ENCODE data around the gene IP6K3. TPM values are rescaled to one million over a fixed set of nuclear protein-coding genes. Genes with fewer than 3 reads are reported as not detected.

IP6K3 gene
- total and polyA plus RNA-seq, 2 experiments from 2014 or later: 0.14 to 0.16 TPM

DNA sequence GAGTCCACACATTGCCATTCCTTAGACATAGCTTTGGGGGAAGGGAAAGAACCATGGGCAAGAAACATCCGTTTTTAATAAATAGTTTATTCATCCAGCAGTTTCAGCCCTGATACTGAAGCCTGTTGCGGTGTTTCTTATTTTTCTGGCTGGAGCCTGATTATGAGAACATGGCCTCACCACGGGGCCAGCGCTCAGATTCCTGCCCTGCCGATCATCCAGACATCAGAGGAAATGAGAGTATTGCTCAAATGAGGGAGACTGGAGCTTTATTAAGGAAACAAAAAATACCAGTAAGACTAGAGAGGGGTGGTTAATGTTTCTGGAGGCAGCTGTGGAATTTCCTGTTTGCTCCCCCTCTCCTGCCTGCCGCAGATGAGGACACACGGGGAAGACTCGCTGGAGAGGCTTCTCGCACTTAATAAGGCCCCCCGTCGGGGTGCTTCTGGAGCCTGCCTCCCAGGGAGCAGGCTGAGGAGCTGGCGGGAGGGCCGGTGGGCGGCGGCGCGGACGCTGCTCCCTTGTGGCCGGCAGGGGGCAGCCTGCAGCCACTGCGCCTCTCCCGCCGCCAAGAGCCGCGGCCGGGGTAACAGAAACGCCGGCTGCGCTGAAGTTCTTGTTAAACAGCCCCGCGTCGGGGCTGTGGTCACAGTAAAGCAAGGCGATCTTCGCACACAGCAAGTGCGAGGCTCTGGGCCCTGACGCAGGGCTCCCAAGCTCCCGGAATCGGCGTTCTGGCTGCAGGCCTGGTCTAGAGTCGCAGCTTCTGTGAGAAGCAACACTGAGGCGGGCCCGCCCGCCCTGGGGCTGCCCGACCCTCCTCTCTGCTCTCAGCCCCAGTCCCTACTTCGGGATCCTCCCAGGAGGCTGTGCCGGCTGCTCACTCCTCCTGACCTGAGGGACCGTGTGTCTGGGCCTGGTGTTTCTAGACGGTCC is 24.7 kb upstream of the IP6K3 start:
- TF ChIP-seq CTCF (conservative IDR thresholded peaks at IDR 0.05; ENCODE audit: low read depth in 2 of 2) (peak; percentile 75 to 87), CREB1 (CRISPR knock-in tag; IDR thresholded peaks at IDR 0.05; ENCODE audit: low read depth) (0 out of 2 replicates have a peak, but pooled peaks have one; percentile 8), EZH2 (IDR thresholded peaks at IDR 0.05; ENCODE audit: low read depth, unreplicated experiment) (no peak), EZH2phosphoT487 (IDR thresholded peaks at IDR 0.05; ENCODE audit: unreplicated experiment) (no peak)
- Histone ChIP-seq H3K79me2 (replicated peaks; ENCODE audit: insufficient read depth) (no peaks in the 10 kb centered on the region), H3K4me3 (peak overlapping the region; percentile 42; the same call in 1 of the 2 replicates), H4K20me1 (replicated peaks; ENCODE audit: insufficient read depth) (peaks cover 3% of the 10 kb centered on the region; the same call in 1 of the 2 replicates), H2AFZ (no peak overlapping the region), H3K4me1 (ENCODE audit: insufficient read depth) (peaks cover 32% of the 10 kb centered on the region), H3K9me2 (ENCODE audit: insufficient read depth) (no peaks in the 10 kb centered on the region), H3K27me3 (ENCODE audit: insufficient read depth) (no peaks in the 10 kb centered on the region), H3K27ac (ENCODE audit: low read depth) (peak overlapping the region; percentile 90), H3K36me3 (ENCODE audit: insufficient read depth) (peaks cover 8% of the 10 kb centered on the region; the same call in 1 of the 2 replicates), H3K4me2 (peak overlapping the region; percentile 74), H3F3A (replicated peaks; ENCODE audit: low read depth) (peaks cover 18% of the 10 kb centered on the region)
- peak; percentile 85 for ATAC-seq
- peak overlapping the region; percentile 17 for H3K4me3 Mint-ChIP-seq
- no peak overlapping the region; the same call in 1 of the 2 replicates for H3K27ac Mint-ChIP-seq
- H3K9me3 Mint-ChIP-seq: no peaks in the 10 kb centered on the region
- peaks cover 14% of the 10 kb centered on the region for H3K27me3 Mint-ChIP-seq (ENCODE audit: insufficient read depth, low read depth, poor library complexity)
- H3K4me1 Mint-ChIP-seq: peaks cover 40% of the 10 kb centered on the region
- peaks cover 36% of the 10 kb centered on the region for H3K36me3 Mint-ChIP-seq (ENCODE audit: low read depth)
- DNase-seq (ENCODE audit: low spot score): peak; percentile 96

DNA sequence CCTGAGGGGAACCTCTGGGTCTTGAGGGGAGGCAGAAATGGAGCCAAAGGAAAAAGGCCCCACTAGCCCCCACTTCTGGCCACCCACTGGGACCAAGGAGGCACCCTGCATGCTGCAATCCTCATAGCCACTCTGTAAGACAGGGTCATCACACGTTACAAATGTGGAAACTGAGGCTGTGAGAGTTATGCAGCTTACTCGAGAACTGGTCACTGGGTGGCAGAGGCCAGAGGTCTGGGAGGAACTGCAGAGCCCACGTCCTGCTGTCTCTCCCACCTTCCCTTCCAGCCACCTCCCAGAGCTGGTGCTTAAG is 24.1 kb upstream of the IP6K3 start:
- H3K27ac Mint-ChIP-seq: no peak overlapping the region
- Histone ChIP-seq H4K20me1 (replicated peaks; ENCODE audit: insufficient read depth) (peaks cover 3% of the 10 kb centered on the region; the same call in 1 of the 2 replicates), H2AFZ (no peak overlapping the region), H3K4me3 (peak overlapping the region; percentile 42; the same call in 1 of the 2 replicates), H3K36me3 (ENCODE audit: insufficient read depth) (peaks cover 8% of the 10 kb centered on the region; the same call in 1 of the 2 replicates), H3K27me3 (ENCODE audit: insufficient read depth) (no peaks in the 10 kb centered on the region), H3K79me2 (replicated peaks; ENCODE audit: insufficient read depth) (no peaks in the 10 kb centered on the region), H3K4me1 (ENCODE audit: insufficient read depth) (peaks cover 32% of the 10 kb centered on the region), H3K4me2 (peak overlapping the region; percentile 74), H3K27ac (ENCODE audit: low read depth) (peak overlapping the region; percentile 81), H3K9me2 (ENCODE audit: insufficient read depth) (no peaks in the 10 kb centered on the region), H3F3A (replicated peaks; ENCODE audit: low read depth) (peaks cover 18% of the 10 kb centered on the region)
- no peak for ATAC-seq
- peaks cover 20% of the 10 kb centered on the region for H3K27me3 Mint-ChIP-seq (ENCODE audit: insufficient read depth, low read depth, poor library complexity)
- no peak overlapping the region; the same call in 2 of the 3 replicates for H3K4me3 Mint-ChIP-seq
- H3K9me3 Mint-ChIP-seq: no peaks in the 10 kb centered on the region
- H3K4me1 Mint-ChIP-seq: peaks cover 40% of the 10 kb centered on the region
- TF ChIP-seq, protein P1, sequence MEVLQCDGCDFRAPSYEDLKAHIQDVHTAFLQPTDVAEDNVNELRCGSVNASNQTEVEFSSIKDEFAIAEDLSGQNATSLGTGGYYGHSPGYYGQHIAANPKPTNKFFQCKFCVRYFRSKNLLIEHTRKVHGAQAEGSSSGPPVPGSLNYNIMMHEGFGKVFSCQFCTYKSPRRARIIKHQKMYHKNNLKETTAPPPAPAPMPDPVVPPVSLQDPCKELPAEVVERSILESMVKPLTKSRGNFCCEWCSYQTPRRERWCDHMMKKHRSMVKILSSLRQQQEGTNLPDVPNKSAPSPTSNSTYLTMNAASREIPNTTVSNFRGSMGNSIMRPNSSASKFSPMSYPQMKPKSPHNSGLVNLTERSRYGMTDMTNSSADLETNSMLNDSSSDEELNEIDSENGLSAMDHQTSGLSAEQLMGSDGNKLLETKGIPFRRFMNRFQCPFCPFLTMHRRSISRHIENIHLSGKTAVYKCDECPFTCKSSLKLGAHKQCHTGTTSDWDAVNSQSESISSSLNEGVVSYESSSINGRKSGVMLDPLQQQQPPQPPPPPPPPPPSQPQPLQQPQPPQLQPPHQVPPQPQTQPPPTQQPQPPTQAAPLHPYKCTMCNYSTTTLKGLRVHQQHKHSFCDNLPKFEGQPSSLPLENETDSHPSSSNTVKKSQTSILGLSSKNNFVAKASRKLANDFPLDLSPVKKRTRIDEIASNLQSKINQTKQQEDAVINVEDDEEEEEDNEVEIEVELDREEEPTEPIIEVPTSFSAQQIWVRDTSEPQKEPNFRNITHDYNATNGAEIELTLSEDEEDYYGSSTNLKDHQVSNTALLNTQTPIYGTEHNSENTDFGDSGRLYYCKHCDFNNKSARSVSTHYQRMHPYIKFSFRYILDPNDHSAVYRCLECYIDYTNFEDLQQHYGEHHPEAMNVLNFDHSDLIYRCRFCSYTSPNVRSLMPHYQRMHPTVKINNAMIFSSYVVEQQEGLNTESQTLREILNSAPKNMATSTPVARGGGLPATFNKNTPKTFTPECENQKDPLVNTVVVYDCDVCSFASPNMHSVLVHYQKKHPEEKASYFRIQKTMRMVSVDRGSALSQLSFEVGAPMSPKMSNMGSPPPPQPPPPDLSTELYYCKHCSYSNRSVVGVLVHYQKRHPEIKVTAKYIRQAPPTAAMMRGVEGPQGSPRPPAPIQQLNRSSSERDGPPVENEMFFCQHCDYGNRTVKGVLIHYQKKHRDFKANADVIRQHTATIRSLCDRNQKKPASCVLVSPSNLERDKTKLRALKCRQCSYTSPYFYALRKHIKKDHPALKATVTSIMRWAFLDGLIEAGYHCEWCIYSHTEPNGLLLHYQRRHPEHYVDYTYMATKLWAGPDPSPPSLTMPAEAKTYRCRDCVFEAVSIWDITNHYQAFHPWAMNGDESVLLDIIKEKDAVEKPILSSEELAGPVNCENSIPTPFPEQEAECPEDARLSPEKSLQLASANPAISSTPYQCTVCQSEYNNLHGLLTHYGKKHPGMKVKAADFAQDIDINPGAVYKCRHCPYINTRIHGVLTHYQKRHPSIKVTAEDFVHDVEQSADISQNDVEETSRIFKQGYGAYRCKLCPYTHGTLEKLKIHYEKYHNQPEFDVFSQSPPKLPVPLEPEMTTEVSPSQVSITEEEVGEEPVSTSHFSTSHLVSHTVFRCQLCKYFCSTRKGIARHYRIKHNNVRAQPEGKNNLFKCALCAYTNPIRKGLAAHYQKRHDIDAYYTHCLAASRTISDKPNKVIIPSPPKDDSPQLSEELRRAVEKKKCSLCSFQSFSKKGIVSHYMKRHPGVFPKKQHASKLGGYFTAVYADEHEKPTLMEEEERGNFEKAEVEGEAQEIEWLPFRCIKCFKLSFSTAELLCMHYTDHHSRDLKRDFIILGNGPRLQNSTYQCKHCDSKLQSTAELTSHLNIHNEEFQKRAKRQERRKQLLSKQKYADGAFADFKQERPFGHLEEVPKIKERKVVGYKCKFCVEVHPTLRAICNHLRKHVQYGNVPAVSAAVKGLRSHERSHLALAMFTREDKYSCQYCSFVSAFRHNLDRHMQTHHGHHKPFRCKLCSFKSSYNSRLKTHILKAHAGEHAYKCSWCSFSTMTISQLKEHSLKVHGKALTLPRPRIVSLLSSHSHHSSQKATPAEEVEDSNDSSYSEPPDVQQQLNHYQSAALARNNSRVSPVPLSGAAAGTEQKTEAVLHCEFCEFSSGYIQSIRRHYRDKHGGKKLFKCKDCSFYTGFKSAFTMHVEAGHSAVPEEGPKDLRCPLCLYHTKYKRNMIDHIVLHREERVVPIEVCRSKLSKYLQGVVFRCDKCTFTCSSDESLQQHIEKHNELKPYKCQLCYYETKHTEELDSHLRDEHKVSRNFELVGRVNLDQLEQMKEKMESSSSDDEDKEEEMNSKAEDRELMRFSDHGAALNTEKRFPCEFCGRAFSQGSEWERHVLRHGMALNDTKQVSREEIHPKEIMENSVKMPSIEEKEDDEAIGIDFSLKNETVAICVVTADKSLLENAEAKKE (CRISPR knock-in tag; IDR thresholded peaks at IDR 0.05): no peak
- peak; percentile 31 for TF ChIP-seq POLR2AphosphoS5 (IDR thresholded peaks at IDR 0.05; ENCODE audit: low read depth)
- no peak for DNase-seq (ENCODE audit: low spot score)
- H3K36me3 Mint-ChIP-seq (ENCODE audit: low read depth): peaks cover 29% of the 10 kb centered on the region

Data from GM23338 (cell line).